Measurements from ENCODE around the gene HIRA.

- TF ChIP-seq U2AF1 (optimal IDR thresholded peaks at IDR 0.05; ENCODE audit: low read depth, low read length) = no peak
- no peak for TF ChIP-seq ZNF655 (CRISPR knock-in tag; IDR thresholded peaks at IDR 0.05)
- peak; percentile 96; the same call in 1 of the 2 replicates for TF ChIP-seq HDGF (IDR thresholded peaks at IDR 0.05)
These were observed 34.4 kb downstream of the HIRA start for GRCh38 chr22:19396934-19397733.
